IMR-90 (cell line): Measurements from ENCODE around the gene CRACDL. TPM values are rescaled to one million over a fixed set of nuclear protein-coding genes. Genes with fewer than 3 reads are reported as not detected.

ENCODE experiments used
- ATAC-seq: fragments of 200-7000 bp; cut with Tn5 transposase; 2 replicates; pipeline ENCODE4 v1.9.1; 2020; ENCODE audit warnings: low read depth, mild to moderate bottlenecking, moderate library complexity
- BruUV-seq: library from RNA; stranded (reverse); fragments of 400-500 nt; replicated peaks from 2 replicates; lab custom pipeline; 2021; lab: Mats Ljungman, UMichigan
- CTCF ChIA-PET: fragments of 300-600 bp; formaldehyde crosslinking; extraction: SDS; loops from one replicate; lab custom pipeline; 2021; ENCODE audit warnings: antibody characterized with exemption; lab: Yijun Ruan, JAX
- POLR2A ChIA-PET: fragments of 300-600 bp; sonication (Branson Sonifier 250); formaldehyde crosslinking; loops from one replicate; lab custom pipeline; 2022; ENCODE audit warnings: antibody characterized with exemption; ENCODE audit not compliant: unreplicated experiment; lab: Charles Lee
- DNase-seq: peaks from one replicate; pipeline ENCODE4 v3.0.0; 2013
- H2AFZ ChIP-seq: replicated peaks from 2 replicates; pipeline ENCODE3; 2013; ENCODE audit warnings: low read length, mild to moderate bottlenecking; ENCODE audit not compliant: poor library complexity
- H2AK5ac ChIP-seq: 2 replicates; pipeline ENCODE4 v1.6.1; 2013; ENCODE audit warnings: low read depth, low read length, inconsistent platforms
- H2AK9ac ChIP-seq: replicated peaks from 2 replicates; pipeline ENCODE3; 2013; ENCODE audit warnings: mild to moderate bottlenecking, low read depth, low read length, moderate library complexity; ENCODE audit not compliant: poor library complexity
- H2BK120ac ChIP-seq: 2 replicates; pipeline ENCODE4 v1.6.1; 2013; ENCODE audit warnings: low read depth, low read length, inconsistent platforms
- H2BK15ac ChIP-seq: 3 replicates; pipeline ENCODE4 v1.6.1; 2013; ENCODE audit warnings: low read depth, low read length, inconsistent platforms
- H2BK20ac ChIP-seq: 2 replicates; pipeline ENCODE4 v1.6.1; 2013; ENCODE audit warnings: low read depth, mild to moderate bottlenecking, inconsistent platforms, low read length, moderate library complexity
- H2BK5ac ChIP-seq: 2 replicates; pipeline ENCODE4 v1.6.1; 2013; ENCODE audit warnings: mild to moderate bottlenecking, low read depth, low read length, inconsistent platforms; ENCODE audit not compliant: poor library complexity, severe bottlenecking
- H3K14ac ChIP-seq: replicated peaks from 2 replicates; pipeline ENCODE4 v1.6.1; 2013; ENCODE audit warnings: low read depth, low read length, inconsistent platforms
- H3K18ac ChIP-seq: 2 replicates; pipeline ENCODE4 v1.6.1; 2013; ENCODE audit warnings: low read depth, low read length, control low read depth
- H3K23ac ChIP-seq: 2 replicates; pipeline ENCODE4 v1.6.1; 2013; ENCODE audit warnings: low read depth, low read length, inconsistent platforms
- H3K27ac ChIP-seq: 2 replicates; pipeline ENCODE4 v1.5.1; 2013; ENCODE audit warnings: mild to moderate bottlenecking, control low read depth, low read length; ENCODE audit not compliant: insufficient read depth
- H3K27me3 ChIP-seq: 2 replicates; pipeline ENCODE4 v1.6.1; 2013; ENCODE audit warnings: low read length; ENCODE audit not compliant: control insufficient read depth, insufficient read depth
- H3K36me3 ChIP-seq: 2 replicates; pipeline ENCODE4 v1.6.1; 2013; ENCODE audit warnings: low read length, mixed read lengths; ENCODE audit not compliant: control insufficient read depth, insufficient read depth
- H3K4ac ChIP-seq: 2 replicates; pipeline ENCODE4 v1.6.1; 2013; ENCODE audit warnings: low read depth, low read length, inconsistent platforms
- H3K4me1 ChIP-seq: 2 replicates; pipeline ENCODE4 v1.6.1; 2013; ENCODE audit warnings: low read length, mixed read lengths; ENCODE audit not compliant: control insufficient read depth, insufficient read depth
- H3K4me2 ChIP-seq: 2 replicates; pipeline ENCODE4 v1.6.1; 2013; ENCODE audit warnings: low read depth, mild to moderate bottlenecking, control low read depth, low read length, moderate library complexity
- H3K4me3 ChIP-seq: 2 replicates; pipeline ENCODE4 v1.5.1; 2013; ENCODE audit warnings: low read depth, mild to moderate bottlenecking, control low read depth, low read length, moderate library complexity; ENCODE audit not compliant: insufficient read depth
- H3K56ac ChIP-seq: 2 replicates; pipeline ENCODE4 v1.6.1; 2013; ENCODE audit warnings: low read length, inconsistent platforms; ENCODE audit not compliant: insufficient read depth; ENCODE audit errors: extremely low read depth
- H3K79me1 ChIP-seq, 2 experiments: 2 replicates each; pipeline ENCODE4 v1.6.1; 2013; ENCODE audit warnings: low read length in 2 of 2, inconsistent platforms in 1 of 2, low read depth in 1 of 2
- H3K9ac ChIP-seq: 2 replicates; pipeline ENCODE4 v1.6.1; 2013; ENCODE audit warnings: low read depth, low read length, control low read depth
- H3K9me1 ChIP-seq: 2 replicates; pipeline ENCODE4 v1.6.1; 2013; ENCODE audit warnings: low read length, inconsistent platforms; ENCODE audit not compliant: insufficient read depth
- H3K9me3 ChIP-seq: 2 replicates; pipeline ENCODE4 v1.6.1; 2013; ENCODE audit warnings: low read length; ENCODE audit not compliant: control insufficient read depth, insufficient read depth
- H4K20me1 ChIP-seq: 2 replicates; pipeline ENCODE4 v1.6.1; 2013; ENCODE audit warnings: low read length, inconsistent platforms; ENCODE audit not compliant: insufficient read depth
- H4K5ac ChIP-seq: 2 replicates; pipeline ENCODE4 v1.6.1; 2013; ENCODE audit warnings: mild to moderate bottlenecking, low read depth, low read length, control low read depth
- H4K8ac ChIP-seq, 2 experiments: 2 replicates each; pipeline ENCODE4 v1.6.1; 2013; ENCODE audit warnings: low read depth in 2 of 2, low read length in 2 of 2, control low read depth in 1 of 2, inconsistent platforms in 1 of 2
- H4K91ac ChIP-seq: 2 replicates; pipeline ENCODE4 v1.6.1; 2013; ENCODE audit warnings: low read depth, low read length, inconsistent platforms; ENCODE audit not compliant: insufficient read depth
- POLR2A ChIP-seq: IDR thresholded peaks from 2 replicates; pipeline ENCODE4 v1.6.1; 2012; ENCODE audit warnings: mild to moderate bottlenecking, low read depth, low read length
- SMC3 ChIP-seq: fragments of 150-350 bp; IDR thresholded peaks from 2 replicates; pipeline ENCODE4 v1.6.1; 2016; ENCODE audit warnings: low read depth, mild to moderate bottlenecking, antibody characterized with exemption, low read length, moderate library complexity
- WGBS, 2 experiments: methylation state at CpG; one replicate each; pipeline versions ENCODE4 v1.1.5 to v1.1.7; 2013; ENCODE audit warnings: missing lambda C conversion rate in 2 of 2; ENCODE audit not compliant: insufficient read length in 1 of 2; ENCODE audit errors: extremely low coverage in 2 of 2; 5-methylcytosine and 5-hydroxymethylcytosine counted together
- dilution Hi-C: fragments of 300-500 bp; cut with HindIII; formaldehyde crosslinking; loops from one replicate; pipeline ENCODE4 v1.14.3; 2018; ENCODE audit warnings: low sequenced_read_pairs; ENCODE audit not compliant: unreplicated experiment
- in situ Hi-C: fragments of 300-500 bp; cut with MboI; formaldehyde crosslinking; loops from 3 replicates; pipeline ENCODE4 v1.14.3; 2019; ENCODE audit warnings: low sequenced_read_pairs, inconsistent platforms, mixed read lengths
- intact Hi-C: fragments of 100-400 bp; cut with micrococcal nuclease; formaldehyde crosslinking; loops from 2 replicates; pipeline ENCODE4 v1.10.0; 2022
- polyA plus RNA-seq, 3 experiments: library from polyadenylated mRNA; depleted of rRNA; stranded (reverse); fragments of >200 nt; gene quantifications; 2 replicates each; pipeline ENCODE4 v1.2.3, GENCODE V29; 2012; ENCODE audit warnings: low replicate concordance in 1 of 3
- total RNA-seq: library from RNA; depleted of rRNA; stranded (reverse); fragments of >200 nt; gene quantifications from 2 replicates; pipeline ENCODE4 v1.2.3, GENCODE V29; 2012
- TF ChIP-seq, protein P1 (sequence below): fragments of 150-350 bp; IDR thresholded peaks from 2 replicates; pipeline ENCODE4 v1.6.1; 2017; ENCODE audit warnings: mild to moderate bottlenecking, antibody characterized with exemption, low read length, low read depth

CRACDL gene
- total and polyA plus RNA-seq, 2 of the 4 experiments (the other 2 are of a cell fraction) = not detected

DNA sequence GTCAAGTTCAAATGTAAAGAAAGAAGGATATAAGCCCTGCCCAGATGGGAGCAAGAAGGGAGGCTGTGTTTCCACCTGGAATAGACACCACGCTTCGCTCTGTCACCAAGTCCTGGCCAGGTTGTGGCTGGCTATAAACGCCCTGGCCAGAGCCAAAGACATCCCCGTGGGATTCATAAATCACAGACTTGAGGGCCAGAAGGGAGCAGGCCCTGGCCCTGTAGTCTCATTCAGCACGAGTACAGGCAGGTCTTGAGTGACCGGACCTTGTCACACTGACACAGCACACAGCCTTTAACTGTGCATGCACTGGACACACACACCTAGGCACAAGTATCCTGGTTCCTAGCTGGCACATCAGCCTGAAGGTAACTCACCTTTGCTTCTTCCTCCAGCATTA is 110.6 kb downstream of the CRACDL start:
- H3K4me2 ChIP-seq = no peak overlapping the region
- in situ Hi-C loops (loop anchor here (25.0 kb wide), 1 partner anchor 413 kb away; no protein-coding TSS in a partner anchor), intact Hi-C loops (no loop called here), dilution Hi-C loops (no loop called here)
- no peak overlapping the region for H3K14ac ChIP-seq
- no peak overlapping the region for H3K4me3 ChIP-seq
- no peaks in the 10 kb centered on the region for H4K20me1 ChIP-seq
- H2BK20ac ChIP-seq = no peak overlapping the region
- no peak overlapping the region for H4K5ac ChIP-seq
- no peaks in the 10 kb centered on the region; the same call in 1 of the 2 replicates for H3K9me3 ChIP-seq
- H2AFZ ChIP-seq = no peak overlapping the region
- WGBS, 2 experiments = 48% methylated on average over 6 of the region's 6 CpGs; no CpG with 5 or more reads in 1 of the 2 experiments
- H3K36me3 ChIP-seq = no peaks in the 10 kb centered on the region
- H3K4ac ChIP-seq = no peak overlapping the region
- H3K9ac ChIP-seq = no peak overlapping the region
- H3K18ac ChIP-seq = no peak overlapping the region
- no peak overlapping the region for H2AK9ac ChIP-seq
- H3K56ac ChIP-seq = no peak overlapping the region
- no peak overlapping the region for H2BK120ac ChIP-seq
- no peak overlapping the region for H4K8ac ChIP-seq
- no peak overlapping the region for H2BK15ac ChIP-seq
- POLR2A ChIA-PET = no interaction called here
- no peak overlapping the region for H2AK5ac ChIP-seq
- H2BK5ac ChIP-seq = no peak overlapping the region
- no peaks in the 10 kb centered on the region for H3K79me1 ChIP-seq
- no peak overlapping the region for H3K27ac ChIP-seq
- H3K9me1 ChIP-seq = no peaks in the 10 kb centered on the region
- CTCF ChIA-PET = no interaction called here
- peaks cover 35% of the 10 kb centered on the region for H3K27me3 ChIP-seq
- no peak overlapping the region for H3K23ac ChIP-seq
- ATAC-seq (no peak), DNase-seq (no peak)
- no peaks in the 10 kb centered on the region for H3K4me1 ChIP-seq
- H4K91ac ChIP-seq = no peak overlapping the region
- no TSS peak for BruUV-seq
- TF ChIP-seq POLR2A (no peak), SMC3 (no peak)
- TF ChIP-seq, protein P1, sequence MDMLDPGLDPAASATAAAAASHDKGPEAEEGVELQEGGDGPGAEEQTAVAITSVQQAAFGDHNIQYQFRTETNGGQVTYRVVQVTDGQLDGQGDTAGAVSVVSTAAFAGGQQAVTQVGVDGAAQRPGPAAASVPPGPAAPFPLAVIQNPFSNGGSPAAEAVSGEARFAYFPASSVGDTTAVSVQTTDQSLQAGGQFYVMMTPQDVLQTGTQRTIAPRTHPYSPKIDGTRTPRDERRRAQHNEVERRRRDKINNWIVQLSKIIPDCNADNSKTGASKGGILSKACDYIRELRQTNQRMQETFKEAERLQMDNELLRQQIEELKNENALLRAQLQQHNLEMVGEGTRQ = no peak
